IMR-90 (cell line): ENCODE measurements around the gene HEPACAM. TPM values are rescaled to one million over a fixed set of nuclear protein-coding genes. Genes with fewer than 3 reads are reported as not detected.
A peak's percentile ranks its signal among the peaks of the same experiment; 100 is the strongest.
"Not testable (repeated sequence)": the region's sequence is repeated elsewhere in the genome, so short reads cannot be mapped to it uniquely, and the experiment has no call there.

Source experiments
- ATAC-seq: fragments of 200-7000 bp; cut with Tn5 transposase; 2 replicates; pipeline ENCODE4 v1.9.1; 2020; ENCODE audit warnings: low read depth, mild to moderate bottlenecking, moderate library complexity
- BruUV-seq: library from RNA; stranded (reverse); fragments of 400-500 nt; replicated peaks from 2 replicates; lab custom pipeline; 2021; lab: Mats Ljungman, UMichigan
- CTCF ChIA-PET: fragments of 300-600 bp; formaldehyde crosslinking; extraction: SDS; loops from one replicate; lab custom pipeline; 2021; ENCODE audit warnings: antibody characterized with exemption; lab: Yijun Ruan, JAX
- POLR2A ChIA-PET: fragments of 300-600 bp; sonication (Branson Sonifier 250); formaldehyde crosslinking; loops from one replicate; lab custom pipeline; 2022; ENCODE audit warnings: antibody characterized with exemption; ENCODE audit not compliant: unreplicated experiment; lab: Charles Lee
- DNase-seq: peaks from one replicate; pipeline ENCODE4 v3.0.0; 2013
- H2AFZ ChIP-seq: replicated peaks from 2 replicates; pipeline ENCODE3; 2013; ENCODE audit warnings: low read length, mild to moderate bottlenecking; ENCODE audit not compliant: poor library complexity
- H2AK5ac ChIP-seq: 2 replicates; pipeline ENCODE4 v1.6.1; 2013; ENCODE audit warnings: low read depth, low read length, inconsistent platforms
- H2AK9ac ChIP-seq: replicated peaks from 2 replicates; pipeline ENCODE3; 2013; ENCODE audit warnings: mild to moderate bottlenecking, low read depth, low read length, moderate library complexity; ENCODE audit not compliant: poor library complexity
- H2BK120ac ChIP-seq: 2 replicates; pipeline ENCODE4 v1.6.1; 2013; ENCODE audit warnings: low read depth, low read length, inconsistent platforms
- H2BK15ac ChIP-seq: 3 replicates; pipeline ENCODE4 v1.6.1; 2013; ENCODE audit warnings: low read depth, low read length, inconsistent platforms
- H2BK20ac ChIP-seq: 2 replicates; pipeline ENCODE4 v1.6.1; 2013; ENCODE audit warnings: low read depth, mild to moderate bottlenecking, inconsistent platforms, low read length, moderate library complexity
- H2BK5ac ChIP-seq: 2 replicates; pipeline ENCODE4 v1.6.1; 2013; ENCODE audit warnings: mild to moderate bottlenecking, low read depth, low read length, inconsistent platforms; ENCODE audit not compliant: poor library complexity, severe bottlenecking
- H3K14ac ChIP-seq: replicated peaks from 2 replicates; pipeline ENCODE4 v1.6.1; 2013; ENCODE audit warnings: low read depth, low read length, inconsistent platforms
- H3K18ac ChIP-seq: 2 replicates; pipeline ENCODE4 v1.6.1; 2013; ENCODE audit warnings: low read depth, low read length, control low read depth
- H3K23ac ChIP-seq: 2 replicates; pipeline ENCODE4 v1.6.1; 2013; ENCODE audit warnings: low read depth, low read length, inconsistent platforms
- H3K27ac ChIP-seq: 2 replicates; pipeline ENCODE4 v1.5.1; 2013; ENCODE audit warnings: mild to moderate bottlenecking, control low read depth, low read length; ENCODE audit not compliant: insufficient read depth
- H3K27me3 ChIP-seq: 2 replicates; pipeline ENCODE4 v1.6.1; 2013; ENCODE audit warnings: low read length; ENCODE audit not compliant: control insufficient read depth, insufficient read depth
- H3K36me3 ChIP-seq: 2 replicates; pipeline ENCODE4 v1.6.1; 2013; ENCODE audit warnings: low read length, mixed read lengths; ENCODE audit not compliant: control insufficient read depth, insufficient read depth
- H3K4ac ChIP-seq: 2 replicates; pipeline ENCODE4 v1.6.1; 2013; ENCODE audit warnings: low read depth, low read length, inconsistent platforms
- H3K4me1 ChIP-seq: 2 replicates; pipeline ENCODE4 v1.6.1; 2013; ENCODE audit warnings: low read length, mixed read lengths; ENCODE audit not compliant: control insufficient read depth, insufficient read depth
- H3K4me2 ChIP-seq: 2 replicates; pipeline ENCODE4 v1.6.1; 2013; ENCODE audit warnings: low read depth, mild to moderate bottlenecking, control low read depth, low read length, moderate library complexity
- H3K4me3 ChIP-seq: 2 replicates; pipeline ENCODE4 v1.5.1; 2013; ENCODE audit warnings: low read depth, mild to moderate bottlenecking, control low read depth, low read length, moderate library complexity; ENCODE audit not compliant: insufficient read depth
- H3K56ac ChIP-seq: 2 replicates; pipeline ENCODE4 v1.6.1; 2013; ENCODE audit warnings: low read length, inconsistent platforms; ENCODE audit not compliant: insufficient read depth; ENCODE audit errors: extremely low read depth
- H3K79me1 ChIP-seq, 2 experiments: 2 replicates each; pipeline ENCODE4 v1.6.1; 2013; ENCODE audit warnings: low read length in 2 of 2, inconsistent platforms in 1 of 2, low read depth in 1 of 2
- H3K9ac ChIP-seq: 2 replicates; pipeline ENCODE4 v1.6.1; 2013; ENCODE audit warnings: low read depth, low read length, control low read depth
- H3K9me1 ChIP-seq: 2 replicates; pipeline ENCODE4 v1.6.1; 2013; ENCODE audit warnings: low read length, inconsistent platforms; ENCODE audit not compliant: insufficient read depth
- H3K9me3 ChIP-seq: 2 replicates; pipeline ENCODE4 v1.6.1; 2013; ENCODE audit warnings: low read length; ENCODE audit not compliant: control insufficient read depth, insufficient read depth
- H4K20me1 ChIP-seq: 2 replicates; pipeline ENCODE4 v1.6.1; 2013; ENCODE audit warnings: low read length, inconsistent platforms; ENCODE audit not compliant: insufficient read depth
- H4K5ac ChIP-seq: 2 replicates; pipeline ENCODE4 v1.6.1; 2013; ENCODE audit warnings: mild to moderate bottlenecking, low read depth, low read length, control low read depth
- H4K8ac ChIP-seq, 2 experiments: 2 replicates each; pipeline ENCODE4 v1.6.1; 2013; ENCODE audit warnings: low read depth in 2 of 2, low read length in 2 of 2, control low read depth in 1 of 2, inconsistent platforms in 1 of 2
- H4K91ac ChIP-seq: 2 replicates; pipeline ENCODE4 v1.6.1; 2013; ENCODE audit warnings: low read depth, low read length, inconsistent platforms; ENCODE audit not compliant: insufficient read depth
- BHLHE40 ChIP-seq: fragments of 150-350 bp; IDR thresholded peaks from 2 replicates; pipeline ENCODE4 v1.6.1; 2016; ENCODE audit warnings: mild to moderate bottlenecking, low read depth, low read length
- RAD21 ChIP-seq: IDR thresholded peaks from 2 replicates; pipeline ENCODE4 v1.6.1; 2012; ENCODE audit warnings: low read length, improper control_type of control experiment
- RFX5 ChIP-seq: IDR thresholded peaks from 2 replicates; pipeline ENCODE4 v1.8.0; 2012; ENCODE audit warnings: low read depth, mild to moderate bottlenecking, low read length, moderate library complexity
- SMC3 ChIP-seq: fragments of 150-350 bp; IDR thresholded peaks from 2 replicates; pipeline ENCODE4 v1.6.1; 2016; ENCODE audit warnings: low read depth, mild to moderate bottlenecking, antibody characterized with exemption, low read length, moderate library complexity
- WGBS, 2 experiments: methylation state at CpG; one replicate each; pipeline versions ENCODE4 v1.1.5 to v1.1.7; 2013; ENCODE audit warnings: missing lambda C conversion rate in 2 of 2; ENCODE audit not compliant: insufficient read length in 1 of 2; ENCODE audit errors: extremely low coverage in 2 of 2; 5-methylcytosine and 5-hydroxymethylcytosine counted together
- dilution Hi-C: fragments of 300-500 bp; cut with HindIII; formaldehyde crosslinking; loops from one replicate; pipeline ENCODE4 v1.14.3; 2018; ENCODE audit warnings: low sequenced_read_pairs; ENCODE audit not compliant: unreplicated experiment
- in situ Hi-C: fragments of 300-500 bp; cut with MboI; formaldehyde crosslinking; loops from 3 replicates; pipeline ENCODE4 v1.14.3; 2019; ENCODE audit warnings: low sequenced_read_pairs, inconsistent platforms, mixed read lengths
- intact Hi-C: fragments of 100-400 bp; cut with micrococcal nuclease; formaldehyde crosslinking; loops from 2 replicates; pipeline ENCODE4 v1.10.0; 2022
- polyA plus RNA-seq, 3 experiments: library from polyadenylated mRNA; depleted of rRNA; stranded (reverse); fragments of >200 nt; gene quantifications; 2 replicates each; pipeline ENCODE4 v1.2.3, GENCODE V29; 2012; ENCODE audit warnings: low replicate concordance in 1 of 3
- total RNA-seq: library from RNA; depleted of rRNA; stranded (reverse); fragments of >200 nt; gene quantifications from 2 replicates; pipeline ENCODE4 v1.2.3, GENCODE V29; 2012

HEPACAM gene
- total and polyA plus RNA-seq, 2 of the 4 experiments (the other 2 are of a cell fraction), result 0.09 to 0.18 TPM

GRCh38 chr11:124970925-124971324 lies 35.1 kb upstream of the HEPACAM start:
- Histone ChIP-seq H3K4ac (no peak overlapping the region), H4K91ac (no peak overlapping the region), H4K5ac (no peak overlapping the region), H3K27ac (no peak overlapping the region), H3K79me1 (no peaks in the 10 kb centered on the region), H3K36me3 (no peaks in the 10 kb centered on the region), H4K20me1 (no peaks in the 10 kb centered on the region), H2BK20ac (no peak overlapping the region), H2AFZ (no peak overlapping the region), H3K4me3 (no peak overlapping the region), H2BK5ac (no peak overlapping the region), H3K14ac (no peak overlapping the region), H3K56ac (no peak overlapping the region), H3K9me1 (no peaks in the 10 kb centered on the region), H3K23ac (no peak overlapping the region), H3K4me1 (no peaks in the 10 kb centered on the region), H4K8ac (no peak overlapping the region), H3K4me2 (no peak overlapping the region), H2AK5ac (no peak overlapping the region), H3K27me3 (no peaks in the 10 kb centered on the region), H3K18ac (no peak overlapping the region), H3K9me3 (no peaks in the 10 kb centered on the region), H2BK120ac (no peak overlapping the region), H2AK9ac (no peak overlapping the region), H3K9ac (no peak overlapping the region), H2BK15ac (no peak overlapping the region)
- ChIA-PET POLR2A (no interaction called here), CTCF (interaction anchor here (0.6 to 0.7 kb wide), 2 partner anchors 30 to 910 kb away, joined by 3 read pairs; no protein-coding TSS in a partner anchor)
- in situ Hi-C loops (loop anchor here (10.0 kb wide), 2 partner anchors 174 to 454 kb away; no protein-coding TSS in a partner anchor), dilution Hi-C loops (no loop called here), intact Hi-C loops (loop anchor here (2.0 kb wide), 1 partner anchor 170 kb away; no protein-coding TSS in a partner anchor)
- peak; percentile 69 for ATAC-seq
- BruUV-seq, result no TSS peak
- no CpG with 5 or more reads among the region's 2 CpGs for WGBS, 2 experiments
- peak; percentile 35 for DNase-seq
- TF ChIP-seq RAD21 (peak; percentile 34; the same call in 1 of the 2 replicates), BHLHE40 (no peak), SMC3 (no peak), RFX5 (no peak)

GRCh38 chr11:124968197-124968596 lies 32.4 kb upstream of the HEPACAM start:
- H4K91ac ChIP-seq, H4K20me1 ChIP-seq, H3K18ac ChIP-seq, H3K9me1 ChIP-seq, H2AFZ ChIP-seq, H4K5ac ChIP-seq, DNase-seq, H3K4me1 ChIP-seq, H3K79me1 ChIP-seq, H4K8ac ChIP-seq, POLR2A ChIA-PET, H3K23ac ChIP-seq, H3K9ac ChIP-seq, H2BK5ac ChIP-seq, H3K27me3 ChIP-seq, dilution Hi-C loops, H2AK5ac ChIP-seq, H3K4me2 ChIP-seq, H3K4me3 ChIP-seq, H2BK15ac ChIP-seq, H2AK9ac ChIP-seq, H3K4ac ChIP-seq, H2BK120ac ChIP-seq, H3K27ac ChIP-seq, H3K9me3 ChIP-seq, ATAC-seq, BruUV-seq, H3K56ac ChIP-seq, H3K14ac ChIP-seq, H2BK20ac ChIP-seq, H3K36me3 ChIP-seq: not testable (repeated sequence)
- in situ Hi-C loops, result loop anchor here (10.0 kb wide), 1 partner anchor 437 kb away; no protein-coding TSS in a partner anchor
- CTCF ChIA-PET, result interaction anchor here (0.9 kb wide), 1 partner anchor 123 kb away, joined by 3 read pairs; no protein-coding TSS in a partner anchor
- WGBS, 2 experiments, result 68% methylated on average over 3 of the region's 13 CpGs; no CpG with 5 or more reads in 1 of the 2 experiments
- intact Hi-C loops, result loop anchor here (10.0 kb wide), 1 partner anchor 597 kb away; the partner anchor contains the start of gene EI24
